OCI-LY1 (cell line): ENCODE data around the gene ARHGEF10L.

Experiments
- H2AFZ ChIP-seq: fragments of 200-600 bp; sonication (generic), shearing (Covaris generic); 2 replicates; pipeline ENCODE4 v1.6.0; 2014; ENCODE audit warnings: antibody characterized with exemption, mild to moderate bottlenecking, low read length
- H3F3A ChIP-seq: fragments of 200-600 bp; sonication (generic), shearing (Covaris generic); 2 replicates; pipeline ENCODE4 v1.6.0; 2014; ENCODE audit warnings: mild to moderate bottlenecking, antibody characterized with exemption, low read length, moderate library complexity; ENCODE audit not compliant: insufficient read depth
- H3K27ac ChIP-seq: fragments of 200-600 bp; sonication (generic); 2 replicates; pipeline ENCODE4 v1.5.1; 2014; ENCODE audit warnings: low read length, mixed run types, mild to moderate bottlenecking, low read depth; ENCODE audit not compliant: poor library complexity, severe bottlenecking
- H3K27me3 ChIP-seq: fragments of 200-600 bp; sonication (generic); 2 replicates; pipeline ENCODE4 v1.6.0; 2014; ENCODE audit warnings: antibody characterized with exemption, mild to moderate bottlenecking, low read length, moderate library complexity; ENCODE audit not compliant: insufficient read depth
- H3K36me3 ChIP-seq: fragments of 200-600 bp; sonication (generic); 2 replicates; pipeline ENCODE4 v1.6.1; 2014; ENCODE audit warnings: mild to moderate bottlenecking, antibody characterized with exemption, low read length, moderate library complexity, mixed read lengths; ENCODE audit not compliant: insufficient read depth
- H3K4me1 ChIP-seq: fragments of 200-600 bp; sonication (generic); 2 replicates; pipeline ENCODE4 v1.5.1; 2014; ENCODE audit warnings: mild to moderate bottlenecking, low read length, moderate library complexity; ENCODE audit not compliant: insufficient read depth, severe bottlenecking
- H3K4me2 ChIP-seq: fragments of 200-600 bp; sonication (generic), shearing (Covaris generic); 2 replicates; pipeline ENCODE4 v1.6.1; 2014; ENCODE audit warnings: low read length
- H3K4me3 ChIP-seq: fragments of 200-600 bp; sonication (generic); 2 replicates; pipeline ENCODE4 v1.5.1; 2014; ENCODE audit warnings: low read length, low read depth, mild to moderate bottlenecking, mixed read lengths; ENCODE audit not compliant: poor library complexity, severe bottlenecking
- H3K79me2 ChIP-seq: fragments of 200-600 bp; shearing (Covaris generic); 2 replicates; pipeline ENCODE4 v1.6.1; 2016; ENCODE audit warnings: mixed run types, low read length, mixed read lengths; ENCODE audit not compliant: insufficient read depth
- H3K9ac ChIP-seq: fragments of 200-600 bp; sonication (generic), shearing (Covaris generic); 2 replicates; pipeline ENCODE4 v1.6.1; 2014; ENCODE audit warnings: mild to moderate bottlenecking, low read length, mixed read lengths
- H3K9me2 ChIP-seq: fragments of 200-600 bp; sonication (generic), shearing (Covaris generic); 2 replicates; pipeline ENCODE4 v1.6.1; 2014; ENCODE audit warnings: low read depth, mild to moderate bottlenecking, low read length, mixed read lengths
- H3K9me3 ChIP-seq: fragments of 200-600 bp; shearing (Covaris generic); 2 replicates; pipeline ENCODE4 v1.6.1; 2014; ENCODE audit warnings: low read length, mixed read lengths
- H4K20me1 ChIP-seq: fragments of 200-600 bp; sonication (generic), shearing (Covaris generic); 2 replicates; pipeline ENCODE4 v1.6.0; 2016; ENCODE audit warnings: mild to moderate bottlenecking, low read length; ENCODE audit not compliant: insufficient read depth
- EZH2 ChIP-seq: fragments of 200-600 bp; sonication (generic), shearing (Covaris generic); IDR thresholded peaks from 2 replicates; pipeline ENCODE4 v1.8.0; 2017; ENCODE audit warnings: borderline replicate concordance, mixed run types, mild to moderate bottlenecking, antibody characterized with exemption, low read length, moderate library complexity, mixed read lengths
- TF ChIP-seq, protein P1 (sequence below): fragments of 200-600 bp; sonication (generic), shearing (Covaris generic); IDR thresholded peaks from 2 replicates; pipeline ENCODE4 v1.5.1; 2017; ENCODE audit warnings: mild to moderate bottlenecking, antibody characterized with exemption, low read length, moderate library complexity, mixed read lengths

Gene ARHGEF10L

DNA sequence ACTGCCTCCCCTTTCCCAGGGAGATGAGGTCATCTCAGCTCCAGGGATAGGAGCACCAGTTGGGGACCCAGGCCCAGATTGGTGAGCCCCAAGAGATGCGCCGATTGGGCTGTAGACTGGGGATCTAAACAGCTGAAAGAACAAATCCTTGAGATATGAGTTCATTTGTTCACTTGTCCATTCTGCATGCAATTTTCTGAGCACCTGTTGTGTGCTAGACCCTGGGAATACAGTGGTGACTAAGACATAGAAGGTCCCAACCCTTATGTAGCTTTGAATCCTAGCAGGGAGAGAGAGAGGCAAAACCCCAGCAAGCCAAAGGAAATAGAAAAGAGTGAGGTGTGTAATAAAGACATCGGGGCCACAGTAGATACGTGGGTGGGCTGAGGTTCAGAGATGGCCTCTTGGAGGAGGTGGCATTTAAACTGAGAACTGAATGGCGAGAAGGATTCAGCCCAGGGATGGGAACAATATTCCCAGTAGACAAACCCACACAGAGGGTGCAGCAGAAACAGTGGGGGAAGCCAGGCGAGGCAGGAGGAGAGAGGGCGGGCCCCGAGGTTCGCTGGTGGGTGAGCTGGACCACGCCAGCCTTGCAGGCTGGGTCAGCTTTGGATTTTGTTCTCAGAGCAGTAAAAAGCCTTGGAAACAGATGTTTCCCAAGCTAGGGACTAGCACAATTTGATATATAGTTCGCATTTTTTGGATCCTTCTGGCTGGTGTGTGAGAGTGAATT lies 110.0 kb downstream of the ARHGEF10L start:
- H3K9ac ChIP-seq, result no peak overlapping the region
- H3K4me3 ChIP-seq, result no peak overlapping the region
- no peaks in the 10 kb centered on the region for H3K4me1 ChIP-seq
- H3K4me2 ChIP-seq, result no peak overlapping the region
- H3K27me3 ChIP-seq, result no peaks in the 10 kb centered on the region
- H3K36me3 ChIP-seq, result no peaks in the 10 kb centered on the region
- H3K79me2 ChIP-seq, result no peaks in the 10 kb centered on the region
- no peaks in the 10 kb centered on the region for H3F3A ChIP-seq
- TF ChIP-seq, protein P1, sequence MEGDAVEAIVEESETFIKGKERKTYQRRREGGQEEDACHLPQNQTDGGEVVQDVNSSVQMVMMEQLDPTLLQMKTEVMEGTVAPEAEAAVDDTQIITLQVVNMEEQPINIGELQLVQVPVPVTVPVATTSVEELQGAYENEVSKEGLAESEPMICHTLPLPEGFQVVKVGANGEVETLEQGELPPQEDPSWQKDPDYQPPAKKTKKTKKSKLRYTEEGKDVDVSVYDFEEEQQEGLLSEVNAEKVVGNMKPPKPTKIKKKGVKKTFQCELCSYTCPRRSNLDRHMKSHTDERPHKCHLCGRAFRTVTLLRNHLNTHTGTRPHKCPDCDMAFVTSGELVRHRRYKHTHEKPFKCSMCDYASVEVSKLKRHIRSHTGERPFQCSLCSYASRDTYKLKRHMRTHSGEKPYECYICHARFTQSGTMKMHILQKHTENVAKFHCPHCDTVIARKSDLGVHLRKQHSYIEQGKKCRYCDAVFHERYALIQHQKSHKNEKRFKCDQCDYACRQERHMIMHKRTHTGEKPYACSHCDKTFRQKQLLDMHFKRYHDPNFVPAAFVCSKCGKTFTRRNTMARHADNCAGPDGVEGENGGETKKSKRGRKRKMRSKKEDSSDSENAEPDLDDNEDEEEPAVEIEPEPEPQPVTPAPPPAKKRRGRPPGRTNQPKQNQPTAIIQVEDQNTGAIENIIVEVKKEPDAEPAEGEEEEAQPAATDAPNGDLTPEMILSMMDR, result no peak
- TF ChIP-seq EZH2, result no peak
- H3K9me2 ChIP-seq, result no peaks in the 10 kb centered on the region
- no peak overlapping the region for H3K27ac ChIP-seq
- H4K20me1 ChIP-seq, result no peaks in the 10 kb centered on the region
- H3K9me3 ChIP-seq, result no peaks in the 10 kb centered on the region
- no peak overlapping the region for H2AFZ ChIP-seq

DNA sequence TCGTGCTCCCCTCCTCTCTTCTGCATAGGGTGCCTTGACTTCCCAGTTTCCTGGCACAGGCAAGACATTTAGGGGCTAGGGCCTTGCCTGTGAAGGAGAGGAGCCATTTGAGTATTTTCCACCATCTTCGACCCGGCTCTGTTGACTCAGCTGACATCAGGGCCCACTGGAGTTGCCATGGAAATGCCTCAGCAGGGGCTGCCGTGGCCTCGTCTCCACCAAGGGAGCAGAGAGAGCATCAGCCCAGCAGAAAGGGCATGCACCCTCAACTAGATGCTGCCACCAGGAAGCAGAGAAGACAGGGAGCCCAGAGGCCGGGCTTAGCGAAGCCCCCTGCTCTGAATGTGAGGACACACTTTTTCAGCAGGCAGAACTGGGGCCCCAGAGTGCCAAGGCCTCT lies 113.8 kb downstream of the ARHGEF10L start:
- H3K9me2 ChIP-seq, result no peaks in the 10 kb centered on the region
- no peaks in the 10 kb centered on the region for H4K20me1 ChIP-seq
- H3K4me2 ChIP-seq, result no peak overlapping the region
- H3K27me3 ChIP-seq, result no peaks in the 10 kb centered on the region
- no peak overlapping the region for H2AFZ ChIP-seq
- H3F3A ChIP-seq, result no peaks in the 10 kb centered on the region
- no peak overlapping the region for H3K4me3 ChIP-seq
- TF ChIP-seq, protein P1, result no peak
- TF ChIP-seq EZH2, result no peak
- no peak overlapping the region for H3K27ac ChIP-seq
- no peaks in the 10 kb centered on the region for H3K9me3 ChIP-seq
- H3K4me1 ChIP-seq, result no peaks in the 10 kb centered on the region
- no peaks in the 10 kb centered on the region for H3K79me2 ChIP-seq
- H3K36me3 ChIP-seq, result no peaks in the 10 kb centered on the region
- no peak overlapping the region for H3K9ac ChIP-seq

DNA sequence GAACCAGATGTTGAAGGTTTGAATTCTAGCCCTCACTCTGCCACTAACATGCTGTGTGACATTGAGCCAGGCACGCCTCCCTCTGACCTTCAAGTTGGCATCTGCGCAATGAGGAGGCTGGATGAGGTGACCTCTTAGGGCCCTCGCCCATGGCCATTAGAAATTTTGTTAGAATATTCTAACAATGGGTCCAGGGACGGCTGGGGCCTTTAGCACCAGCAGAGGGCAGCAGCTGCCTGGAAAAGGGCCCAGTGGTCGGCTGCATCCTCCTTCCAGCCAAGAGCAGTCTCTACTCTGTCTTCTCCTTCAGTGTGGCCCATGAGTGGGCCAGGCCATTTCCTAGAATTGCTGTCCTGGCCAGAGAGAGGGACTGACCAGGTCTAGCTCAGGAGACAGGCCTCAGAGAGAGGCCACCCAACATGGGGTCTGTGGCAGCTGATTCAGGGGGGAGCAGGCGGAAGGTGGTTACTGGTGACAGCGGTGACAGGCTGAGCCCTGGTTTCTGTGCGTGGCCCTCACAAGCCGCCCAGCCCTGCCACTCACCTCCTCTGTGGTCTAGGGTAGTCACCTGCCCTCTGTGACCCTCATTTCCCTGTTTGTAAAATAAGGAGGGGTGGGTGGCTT lies 114.3 kb downstream of the ARHGEF10L start:
- H3F3A ChIP-seq, result no peaks in the 10 kb centered on the region
- no peak overlapping the region for H3K4me3 ChIP-seq
- H3K36me3 ChIP-seq, result no peaks in the 10 kb centered on the region
- no peaks in the 10 kb centered on the region for H4K20me1 ChIP-seq
- H3K9me3 ChIP-seq, result no peaks in the 10 kb centered on the region
- H3K79me2 ChIP-seq, result no peaks in the 10 kb centered on the region
- no peak overlapping the region for H2AFZ ChIP-seq
- no peak overlapping the region for H3K4me2 ChIP-seq
- no peaks in the 10 kb centered on the region for H3K27me3 ChIP-seq
- no peak overlapping the region for H3K9ac ChIP-seq
- no peaks in the 10 kb centered on the region for H3K9me2 ChIP-seq
- TF ChIP-seq, protein P1, result peak; percentile 63
- no peak for TF ChIP-seq EZH2
- no peak overlapping the region for H3K27ac ChIP-seq
- H3K4me1 ChIP-seq, result no peaks in the 10 kb centered on the region
